GM19468 (cell line): ENCODE results near the gene FRAS1.
"Not testable (repeated sequence)": the region's sequence is repeated elsewhere in the genome, so short reads cannot be mapped to it uniquely, and the experiment has no call there.

Experiments
- ATAC-seq: cut with Tn5 transposase; IDR thresholded peaks from one replicate; pipeline ENCODE4 v1.9.1; 2021; ENCODE audit warnings: mild to moderate bottlenecking, moderate library complexity, moderate number of reproducible peaks; ENCODE audit not compliant: unreplicated experiment; ENCODE audit errors: extremely low read depth

Gene FRAS1

GRCh38 chr4:78250500-78250899 is 193.4 kb downstream of the FRAS1 start:
- ATAC-seq = no peak

- not testable (repeated sequence) for ATAC-seq
Observed at GRCh38 chr4:78252773-78253172, 195.7 kb downstream of the FRAS1 start.

DNA sequence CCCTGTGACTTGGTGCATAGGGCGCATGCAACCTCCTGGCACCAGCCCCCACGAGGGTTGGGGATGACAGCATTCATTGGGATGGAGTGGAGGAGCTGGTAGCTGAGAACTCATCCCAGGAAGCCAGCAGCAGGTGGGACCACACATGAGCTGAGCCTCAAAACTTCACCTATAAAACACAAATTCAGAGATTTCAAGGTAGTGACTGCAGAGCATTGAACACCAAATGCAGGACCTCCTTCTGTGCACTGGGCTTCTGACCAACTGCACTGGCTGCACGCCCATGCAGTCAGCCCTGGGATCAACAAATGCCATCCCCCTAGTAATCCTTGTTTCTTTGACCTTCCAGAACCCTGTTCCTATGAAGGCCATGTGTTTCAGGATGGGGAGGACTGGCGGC is 197.8 kb downstream of the FRAS1 start:
- ATAC-seq = no peak

- ATAC-seq = no peak
Observed at GRCh38 chr4:78265006-78265405, 207.9 kb downstream of the FRAS1 start.

DNA sequence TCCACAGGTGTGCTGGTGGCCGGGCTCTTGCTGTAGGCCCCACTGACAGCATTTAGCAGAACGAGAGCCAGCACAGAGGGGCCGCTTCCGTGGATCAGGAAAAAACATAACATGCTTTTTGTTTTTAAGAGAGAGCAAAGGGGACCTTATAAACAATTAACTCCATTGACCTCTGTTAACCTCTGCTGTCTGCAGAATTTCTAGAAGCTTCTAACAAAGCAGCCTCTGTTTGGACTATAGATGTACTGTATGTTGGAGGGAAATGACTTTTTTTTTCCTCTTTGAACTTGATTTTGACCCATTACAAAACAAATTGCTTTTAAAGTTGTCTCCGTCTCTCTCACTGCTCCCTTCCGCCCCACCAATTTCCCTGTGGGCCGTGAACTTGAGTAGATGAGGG is 210.7 kb downstream of the FRAS1 start:
- ATAC-seq = no peak

DNA sequence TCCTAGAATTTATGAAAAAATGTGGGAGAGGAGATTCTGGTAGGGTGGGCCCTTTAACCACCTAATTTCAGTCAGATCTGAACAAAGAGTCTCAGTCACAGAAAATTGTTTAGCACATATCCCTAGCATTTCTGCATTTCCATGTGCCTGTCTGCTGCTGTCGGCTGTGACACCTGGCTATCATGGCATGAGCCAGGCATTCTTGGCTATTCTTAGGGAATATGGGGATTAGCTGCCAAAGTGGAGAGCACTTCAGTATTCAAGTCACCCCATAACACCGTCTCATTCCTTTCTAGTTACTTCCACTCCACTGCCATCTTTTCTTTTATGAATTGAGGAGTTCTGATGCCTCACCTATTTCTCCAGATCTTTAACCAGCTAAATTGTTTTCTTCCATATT is 211.5 kb downstream of the FRAS1 start:
- no peak for ATAC-seq

- not testable (repeated sequence) for ATAC-seq
Observed at GRCh38 chr4:78275450-78275849, 218.3 kb downstream of the FRAS1 start.

DNA sequence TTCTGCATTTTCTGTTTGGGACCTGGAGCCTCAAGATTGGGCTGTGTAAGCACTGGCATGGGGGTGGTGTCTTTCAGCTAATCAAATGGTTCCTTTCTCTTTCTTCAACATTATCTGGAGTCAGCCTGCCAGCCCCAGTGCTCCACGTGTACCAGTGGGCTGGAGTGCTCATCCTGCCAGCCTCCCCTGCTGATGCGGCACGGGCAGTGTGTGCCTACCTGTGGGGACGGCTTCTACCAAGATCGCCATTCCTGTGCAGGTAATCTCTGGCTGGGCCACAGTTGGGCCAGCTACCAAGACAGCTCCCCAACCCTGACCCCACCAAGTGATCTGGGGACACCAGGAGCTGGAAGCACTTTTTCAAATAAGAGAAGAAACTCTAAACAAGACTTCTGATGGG is 229.2 kb downstream of the FRAS1 start:
- ATAC-seq = no peak

DNA sequence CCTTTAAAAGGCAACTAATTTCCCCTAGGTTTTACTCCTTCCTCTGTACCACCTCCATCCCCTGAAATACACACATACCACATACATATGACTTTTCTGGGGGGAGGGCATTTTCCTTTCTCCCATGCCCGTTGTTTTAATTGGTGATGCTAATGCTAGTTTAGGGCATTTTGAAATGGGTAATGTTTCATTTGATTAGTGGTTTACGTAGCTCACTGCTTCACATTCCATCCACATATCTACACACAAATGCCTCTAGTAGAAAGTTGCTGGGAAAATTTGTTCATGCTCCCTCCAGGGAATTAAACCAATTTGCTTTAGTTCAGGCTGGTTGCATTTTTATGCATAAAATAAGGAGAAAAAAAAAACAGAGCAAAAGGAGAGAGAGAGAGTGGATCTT is 231.2 kb downstream of the FRAS1 start:
- no peak for ATAC-seq

DNA sequence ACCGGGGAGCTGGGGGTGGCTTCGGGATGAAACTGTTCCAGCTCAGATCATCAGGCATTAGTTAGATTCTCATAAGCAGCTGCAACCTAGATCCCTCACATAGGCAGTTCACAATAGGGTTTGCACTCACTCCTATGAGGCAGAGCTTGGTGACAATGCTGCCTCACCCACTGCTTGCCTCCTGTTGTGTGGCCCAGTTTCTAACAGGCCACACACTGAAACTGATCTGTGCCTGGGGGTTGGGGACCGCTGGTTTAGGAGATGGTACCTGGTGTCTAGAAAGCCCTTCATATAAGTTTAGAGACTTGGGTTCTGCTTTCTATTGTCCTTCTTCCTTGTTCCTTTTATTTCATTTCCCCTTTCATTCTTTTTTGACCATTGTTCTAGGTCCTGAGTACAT is 234.2 kb downstream of the FRAS1 start:
- no peak for ATAC-seq

DNA sequence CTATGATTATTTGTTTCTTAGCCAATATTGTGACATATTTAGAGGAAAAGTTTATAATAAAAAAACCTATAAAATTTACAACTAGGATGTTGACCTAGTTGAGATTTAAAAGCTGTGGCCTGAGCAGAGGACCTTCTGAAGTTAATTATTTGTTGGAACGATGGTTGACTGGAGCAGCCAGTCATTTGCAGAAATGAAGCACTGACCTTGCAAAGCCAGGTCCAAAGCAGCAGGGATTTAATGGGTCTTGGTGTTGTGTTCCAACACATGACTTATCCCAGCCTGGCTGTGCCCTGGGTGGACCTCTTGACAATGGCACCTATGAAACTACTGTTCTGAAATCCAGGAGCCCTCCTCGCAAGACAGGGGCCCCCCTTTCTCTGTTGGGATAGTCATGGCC is 235.2 kb downstream of the FRAS1 start:
- no peak for ATAC-seq

DNA sequence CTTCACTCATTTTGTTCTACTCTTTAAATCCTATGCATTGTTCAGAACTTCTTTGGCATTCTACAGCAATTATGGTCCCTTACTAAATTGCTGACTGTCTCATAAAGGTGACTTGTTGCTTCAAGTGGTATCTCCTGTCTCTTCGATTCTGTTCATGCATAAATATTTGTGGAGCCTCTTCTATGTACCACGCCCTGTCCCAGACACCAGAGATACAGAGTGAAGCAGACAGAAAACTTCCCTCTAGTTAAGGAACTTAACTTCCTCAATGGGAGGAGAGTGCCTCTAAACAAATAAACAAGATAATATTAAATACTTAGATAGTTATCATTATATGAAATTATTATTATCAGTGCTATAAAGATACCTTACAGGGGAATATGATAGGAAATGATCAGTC is 235.7 kb downstream of the FRAS1 start:
- no peak for ATAC-seq

DNA sequence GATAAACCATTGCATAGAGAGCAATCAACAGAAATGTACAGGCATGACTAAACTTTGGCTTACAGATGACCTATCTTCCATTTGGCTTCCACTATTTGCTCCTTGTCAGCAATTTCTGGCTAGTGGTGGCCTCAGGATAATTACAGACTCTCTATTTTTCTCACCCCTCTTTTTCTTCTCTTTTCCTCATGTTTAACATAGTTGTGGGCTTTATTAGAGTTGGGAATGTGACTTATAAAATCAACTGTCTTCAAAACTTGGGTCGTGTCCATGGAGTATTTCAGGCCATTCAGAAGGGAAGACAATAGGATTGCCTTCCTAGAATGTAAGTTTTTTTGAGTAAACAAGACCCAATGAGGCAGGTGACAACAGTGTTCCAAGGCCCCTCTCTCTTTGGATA is 236.2 kb downstream of the FRAS1 start:
- no peak for ATAC-seq

DNA sequence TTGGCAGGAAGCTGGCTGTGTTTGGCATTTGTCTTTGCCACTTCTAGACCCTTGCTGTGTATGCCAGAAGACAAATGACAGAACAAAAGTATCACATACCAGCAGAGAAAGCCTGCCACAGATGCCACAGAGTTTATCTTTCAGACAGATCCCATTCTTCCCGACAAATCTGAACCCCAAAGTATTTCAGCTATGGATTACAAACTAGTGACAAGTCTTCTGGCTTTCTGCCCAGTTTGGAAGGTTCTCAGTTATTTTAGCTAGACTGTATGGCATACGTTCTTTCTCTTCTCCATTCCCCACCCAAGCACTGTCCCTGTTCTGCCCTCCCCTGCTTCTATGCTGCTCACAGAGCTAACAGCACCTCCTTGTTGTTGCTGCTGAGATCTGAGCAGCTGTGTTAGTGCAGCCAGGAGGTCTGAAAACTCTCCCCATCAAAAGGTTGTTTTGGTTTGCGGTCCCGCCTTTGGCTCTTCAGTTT is 236.7 kb downstream of the FRAS1 start:
- no peak for ATAC-seq

DNA sequence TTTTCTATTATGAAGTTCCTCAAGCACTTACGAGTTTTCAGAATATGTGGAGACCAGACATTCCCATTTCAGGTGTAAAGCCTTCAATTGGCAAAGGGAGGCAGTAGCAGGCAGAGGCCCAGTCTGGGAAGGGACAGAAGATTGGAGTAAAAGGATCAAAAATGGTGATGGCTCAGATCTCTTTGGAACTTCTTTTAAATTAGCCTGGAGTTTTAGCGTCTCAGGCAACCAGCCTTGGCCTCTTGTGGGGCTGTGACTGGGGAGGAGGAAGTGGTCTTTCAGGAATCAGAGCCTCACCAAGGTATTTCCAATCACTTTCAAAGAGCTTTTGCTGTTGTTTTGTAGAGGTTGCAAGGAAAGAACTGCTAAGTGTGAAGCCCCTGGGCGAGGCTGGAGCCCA is 239.1 kb downstream of the FRAS1 start:
- ATAC-seq = no peak

DNA sequence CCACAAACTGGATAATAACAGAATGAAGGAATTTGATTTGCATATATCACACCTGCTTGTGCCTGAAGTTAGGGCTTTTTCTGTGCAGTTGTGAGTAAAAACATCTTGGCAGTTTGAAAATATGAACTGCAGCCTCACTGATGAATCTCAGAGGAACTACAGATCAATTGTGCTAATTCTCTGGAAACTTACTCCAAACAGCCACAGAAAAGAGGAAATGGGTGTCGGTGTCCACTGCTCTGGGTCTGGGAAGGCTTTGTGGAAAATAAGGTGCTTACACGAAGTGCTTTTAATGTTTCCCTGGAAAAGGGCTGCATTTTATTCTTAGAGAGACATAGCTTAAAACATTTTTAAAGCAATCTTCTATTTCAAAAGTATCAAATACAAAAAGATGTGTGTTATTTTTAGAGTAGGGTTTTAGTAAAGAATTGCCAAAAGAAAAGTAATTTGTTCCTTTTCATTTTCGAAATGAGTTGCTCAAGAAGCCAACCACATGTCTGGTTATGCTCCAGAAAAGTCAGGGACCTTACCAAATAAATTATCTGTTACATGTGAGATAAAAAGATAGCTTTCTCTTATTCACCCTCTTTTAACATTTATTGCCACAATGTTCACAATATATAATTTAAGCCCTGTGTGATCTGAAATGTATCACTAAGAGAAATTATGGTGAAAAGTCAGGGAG is 240.1 kb downstream of the FRAS1 start:
- peak; percentile 19 for ATAC-seq

- no peak for ATAC-seq
Observed at GRCh38 chr4:78298618-78299017, 241.5 kb downstream of the FRAS1 start.

GRCh38 chr4:78299565-78299972 is 242.4 kb downstream of the FRAS1 start:
- ATAC-seq = no peak

GRCh38 chr4:78307263-78307662 is 250.1 kb downstream of the FRAS1 start:
- ATAC-seq = not testable (repeated sequence)

- no peak for ATAC-seq
Observed at GRCh38 chr4:78308517-78308916, 251.4 kb downstream of the FRAS1 start.

GRCh38 chr4:78309352-78309751 is 252.2 kb downstream of the FRAS1 start:
- no peak for ATAC-seq

DNA sequence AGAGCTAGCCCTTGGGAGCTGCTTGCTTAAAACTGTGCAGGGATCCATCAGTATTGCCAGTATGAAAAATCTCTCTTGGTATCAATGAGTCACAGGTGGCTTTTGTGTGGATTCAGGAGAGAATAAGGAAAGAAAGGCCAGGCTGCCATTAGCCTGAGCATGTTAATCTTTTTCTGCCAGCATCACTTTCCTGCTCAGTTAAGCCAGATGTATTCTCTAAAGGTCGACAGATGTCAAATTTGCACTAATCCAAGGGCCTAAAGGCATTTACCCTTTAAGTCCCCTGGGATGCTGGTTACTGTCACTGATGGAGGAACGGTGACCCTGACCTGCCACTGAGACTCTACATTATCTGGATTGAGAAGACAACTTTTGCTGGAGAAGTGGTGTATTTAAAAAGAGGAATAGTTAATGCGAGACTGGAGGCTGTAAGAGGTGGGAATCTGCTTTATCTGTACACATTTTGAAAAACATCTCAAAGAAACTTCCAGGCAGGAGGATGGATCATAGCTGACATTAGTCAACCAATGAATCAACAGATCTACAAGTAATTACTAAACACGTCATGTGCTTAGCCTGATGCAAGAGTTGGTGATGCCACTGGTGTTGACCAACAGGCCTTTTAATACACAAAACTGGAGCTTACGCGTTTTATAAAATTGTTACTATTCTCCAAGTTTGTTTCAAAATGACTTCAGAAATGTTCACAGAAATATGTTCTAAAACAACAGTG is 253.1 kb downstream of the FRAS1 start:
- ATAC-seq = no peak
